HepG2 (cell line): ENCODE measurements around the gene TBC1D24. TPM values are rescaled to one million over a fixed set of nuclear protein-coding genes. Genes with fewer than 3 reads are reported as not detected.

Source experiments
- ATAC-seq: fragments of 200-7000 bp; cut with Tn5 transposase; 3 replicates; pipeline ENCODE4 v1.9.1; 2020; ENCODE audit warnings: mild to moderate bottlenecking, moderate library complexity
- BruUV-seq: library from RNA; stranded (reverse); fragments of 400-500 nt; replicated peaks from 2 replicates; lab custom pipeline; 2021; lab: Mats Ljungman, UMichigan
- CTCF ChIA-PET: fragments of 300-600 bp; formaldehyde crosslinking; extraction: SDS; loops from one replicate; lab custom pipeline; 2021; ENCODE audit warnings: low total read pairs, inconsistent platforms, low intra/inter-chr PET ratio; lab: Yijun Ruan, JAX
- POLR2A ChIA-PET: fragments of 350-600 bp; sonication (Branson Sonifier 250); formaldehyde crosslinking; loops from one replicate; lab custom pipeline; 2020; ENCODE audit warnings: antibody characterized with exemption, inconsistent platforms; lab: Yijun Ruan, JAX
- DNase-seq: peaks from one replicate; pipeline ENCODE4 v3.0.0-alpha.2; 2015; ENCODE audit warnings: low spot score
- FAIRE-seq: peaks from 3 replicates; lab custom pipeline; 2011; peaks lifted over from hg19 to GRCh38; lab: Jason Lieb, UNC
- H2AFZ ChIP-seq: one replicate; pipeline ENCODE4 v1.6.1; 2011; ENCODE audit warnings: low read length, inconsistent platforms
- H3K27ac ChIP-seq: fragments of 300-600 bp; 3 replicates; pipeline ENCODE4 v1.8.0; 2011; ENCODE audit warnings: mixed run types, mild to moderate bottlenecking, mixed read lengths, low read length, inconsistent platforms; ENCODE audit not compliant: insufficient read depth; ENCODE audit errors: extremely low read length
- H3K27me3 ChIP-seq, 2 experiments: fragments of 200-600 bp in 1 of 2; 2 replicates in 1 of 2; 3 replicates in 1 of 2; pipeline versions ENCODE4 v1.6.0 to v1.8.0; 2011; ENCODE audit warnings: low read length in 2 of 2, mild to moderate bottlenecking in 2 of 2, moderate library complexity in 2 of 2, inconsistent platforms in 1 of 2; ENCODE audit not compliant: insufficient read depth in 2 of 2, control insufficient read depth in 1 of 2
- H3K36me3 ChIP-seq, 2 experiments: fragments of 200-600 bp in 1 of 2; replicated peaks in 1 of 2; 2 replicates in 1 of 2; 3 replicates in 1 of 2; pipeline versions ENCODE4 v1.5.1 to v1.8.0; 2011; ENCODE audit warnings: low read length in 2 of 2, inconsistent platforms in 1 of 2; ENCODE audit not compliant: insufficient read depth in 2 of 2, control insufficient read depth in 1 of 2
- H3K4me1 ChIP-seq: 2 replicates; pipeline ENCODE4 v1.5.1; 2012; ENCODE audit warnings: low read length, inconsistent platforms; ENCODE audit not compliant: insufficient read depth
- H3K4me2 ChIP-seq: 2 replicates; pipeline ENCODE4 v1.6.0; 2011; ENCODE audit warnings: low read depth, low read length, inconsistent platforms
- H3K4me3 ChIP-seq, 3 experiments: fragments of 200-600 bp in 1 of 3; sonication (generic), shearing (Covaris generic) in 1 of 3; replicated peaks in 1 of 3; 2 replicates each; pipeline ENCODE4 v1.5.1; 2011 to 2016; ENCODE audit warnings: low read length in 3 of 3, inconsistent platforms in 2 of 3, low read depth in 2 of 3, mild to moderate bottlenecking in 2 of 3, control low read depth in 1 of 3, mixed read lengths in 1 of 3; ENCODE audit not compliant: insufficient read depth in 1 of 3
- H3K79me2 ChIP-seq: one replicate; pipeline ENCODE4 v1.6.1; 2011; ENCODE audit warnings: low read length, inconsistent platforms; ENCODE audit not compliant: insufficient read depth
- H3K9ac ChIP-seq: 2 replicates; pipeline ENCODE4 v1.6.0; 2011; ENCODE audit warnings: mild to moderate bottlenecking, low read depth, low read length, inconsistent platforms; ENCODE audit not compliant: insufficient read depth
- H3K9me3 ChIP-seq: 2 replicates; pipeline ENCODE4 v1.5.1; 2012; ENCODE audit warnings: mild to moderate bottlenecking, low read length
- H4K20me1 ChIP-seq: 2 replicates; pipeline ENCODE4 v1.6.0; 2011; ENCODE audit warnings: inconsistent platforms, mild to moderate bottlenecking, low read length, moderate library complexity; ENCODE audit not compliant: insufficient read depth
- ATM ChIP-seq: fragments of 450-650 bp; IDR thresholded peaks from 2 replicates; pipeline ENCODE4 v1.7.1; 2017; ENCODE audit warnings: mild to moderate bottlenecking, borderline replicate concordance
- IKZF5 ChIP-seq: IDR thresholded peaks from 2 replicates; pipeline ENCODE4 v1.6.1; 2018; ENCODE audit warnings: missing genetic modification reagents, mild to moderate bottlenecking, missing compliant biosample characterization
- USF2 ChIP-seq, 2 experiments: sonication (generic) in 1 of 2; formaldehyde crosslinking in 1 of 2; IDR thresholded peaks; 2 replicates each; pipeline versions ENCODE4 v1.5.1 to v1.6.1; 2011 to 2020; ENCODE audit warnings: borderline replicate concordance in 1 of 2, low read depth in 1 of 2, low read length in 1 of 2, mild to moderate bottlenecking in 1 of 2, missing genetic modification reagents in 1 of 2, moderate library complexity in 1 of 2
- WGBS: methylation state at CpG from one replicate; pipeline ENCODE4 v1.1.6; 2017; ENCODE audit warnings: low lambda C conversion rate; 5-methylcytosine and 5-hydroxymethylcytosine counted together
- in situ Hi-C: cut with HindIII; loops from 2 replicates; pipeline ENCODE4 v1.10.0; 2017; ENCODE audit warnings: low pct_unique_long_range_greater_than_20kb; ENCODE audit not compliant: extremely low pct_ligation_motif_present
- intact Hi-C: fragments of 100-400 bp; cut with micrococcal nuclease; formaldehyde crosslinking; loops from one replicate; pipeline ENCODE4 v1.10.0; 2022; ENCODE audit not compliant: unreplicated experiment
- polyA plus RNA-seq, 8 experiments: library from polyadenylated mRNA; depleted of rRNA in 3 of 8; stranded (reverse) in 7 of 8; unstranded in 1 of 8; fragments of >200 nt; fragmentation: Illumina TruSeq in 4 of 8; extraction: Trizol in 4 of 8; gene quantifications; 2 replicates each; pipeline versions ENCODE4 v1.2.1 to v1.2.3, GENCODE V29; 2011 to 2016; ENCODE audit warnings: low read depth in 4 of 8, missing spikeins in 1 of 8, mixed read lengths in 1 of 8; ENCODE audit not compliant: insufficient read depth in 1 of 8
- total RNA-seq, 5 experiments: library from RNA; depleted of rRNA; stranded (reverse); fragments of >200 nt; fragmentation: Illumina TruSeq; extraction: Trizol; gene quantifications; 2 replicates each; pipeline ENCODE4 v1.2.3, GENCODE V29; 2016; ENCODE audit warnings: low read depth in 1 of 5

Gene TBC1D24
- total and polyA plus RNA-seq, 2 of the 13 experiments (the other 11 are each of a cell fraction or from before 2014, with no cell fraction given) = 7.7 to 13.7 TPM

- ATAC-seq (no peak), DNase-seq (no peak), FAIRE-seq (no peak)
- ChIA-PET CTCF (no interaction called here), POLR2A (no interaction called here)
- H3K36me3 ChIP-seq = peaks cover 0 to 2% of the 10 kb centered on the region in 2 experiments; a peak in 1 of 5 replicates
- peaks cover 35% of the 10 kb centered on the region for H3K79me2 ChIP-seq
- peaks cover 60% of the 10 kb centered on the region for H3K4me1 ChIP-seq
- H4K20me1 ChIP-seq = peaks cover 31% of the 10 kb centered on the region
- H3K9me3 ChIP-seq = no peaks in the 10 kb centered on the region
- no peak overlapping the region for H3K9ac ChIP-seq
- no peaks in the 10 kb centered on the region for H3K27me3 ChIP-seq
- WGBS = 92% methylated on average over 28 of the region's 29 CpGs
- no TSS peak for BruUV-seq
- H3K27ac ChIP-seq = no peak overlapping the region
- TF ChIP-seq IKZF5 (no peak), ATM (no peak), USF2 (IDR thresholded peaks at IDR 0.05; ENCODE audit: low read depth, low read length) (no peak), USF2 (CRISPR knock-in tag; IDR thresholded peaks at IDR 0.05; ENCODE audit: borderline replicate concordance) (no peak)
- no peak overlapping the region for H3K4me3 ChIP-seq
- intact Hi-C loops = no loop called here
- no peak overlapping the region for H2AFZ ChIP-seq
- no peak overlapping the region for H3K4me2 ChIP-seq
- in situ Hi-C loops = no loop called here
Measured at GRCh38 chr16:2486645-2487516, 12.0 kb downstream of the TBC1D24 start.
